H1 (cell line): ENCODE measurements around the gene CLEC2A. TPM values are rescaled to one million over a fixed set of nuclear protein-coding genes. Genes with fewer than 3 reads are reported as not detected.

ENCODE experiments used
- CTCF ChIA-PET: fragments of 300-600 bp; sonication (Branson Sonifier 250); formaldehyde crosslinking; loops from one replicate; lab custom pipeline; 2021; ENCODE audit not compliant: partially characterized antibody; lab: Charles Lee
- POLR2A ChIA-PET: fragments of 300-600 bp; sonication (Branson Sonifier 250); formaldehyde crosslinking; loops from one replicate; lab custom pipeline; 2021; ENCODE audit warnings: inconsistent platforms; ENCODE audit not compliant: partially characterized antibody; lab: Charles Lee
- DNase-seq, 2 experiments: peaks; one replicate each; pipeline versions ENCODE4 v3.0.0 to v3.0.0-alpha.2; 2010 to 2022; ENCODE audit warnings: low spot score in 2 of 2, low read depth in 1 of 2, mixed read lengths in 1 of 2
- FAIRE-seq: peaks from 2 replicates; lab custom pipeline; 2011; peaks lifted over from hg19 to GRCh38; lab: Jason Lieb, UNC
- H2AFZ ChIP-seq: 2 replicates; pipeline ENCODE4 v1.8.1; 2012; ENCODE audit warnings: low read length, inconsistent platforms
- H2AK5ac ChIP-seq: 2 replicates; pipeline ENCODE4 v1.6.1; 2013; ENCODE audit warnings: low read depth, low read length
- H2BK120ac ChIP-seq: replicated peaks from 2 replicates; pipeline ENCODE3; 2013; ENCODE audit warnings: low read depth, low read length, inconsistent platforms
- H2BK12ac ChIP-seq: 2 replicates; pipeline ENCODE4 v1.6.1; 2013; ENCODE audit warnings: low read depth, low read length
- H2BK15ac ChIP-seq: 2 replicates; pipeline ENCODE4 v1.6.1; 2013; ENCODE audit warnings: low read length
- H2BK20ac ChIP-seq: 2 replicates; pipeline ENCODE4 v1.6.1; 2013; ENCODE audit warnings: low read length
- H2BK5ac ChIP-seq: 2 replicates; pipeline ENCODE4 v1.6.1; 2013; ENCODE audit warnings: low read depth, low read length
- H3K14ac ChIP-seq: 2 replicates; pipeline ENCODE4 v1.6.1; 2013; ENCODE audit warnings: inconsistent platforms; ENCODE audit not compliant: insufficient read length
- H3K18ac ChIP-seq: 2 replicates; pipeline ENCODE4 v1.6.1; 2013; ENCODE audit warnings: low read length; ENCODE audit errors: extremely low read depth
- H3K23ac ChIP-seq: 2 replicates; pipeline ENCODE4 v1.6.1; 2013; ENCODE audit warnings: inconsistent platforms; ENCODE audit not compliant: insufficient read length
- H3K23me2 ChIP-seq: 2 replicates; pipeline ENCODE4 v1.6.1; 2013; ENCODE audit warnings: low read depth, low read length
- H3K27ac ChIP-seq: 2 replicates; pipeline ENCODE4 v1.6.1; 2011; ENCODE audit warnings: low read depth, low read length, inconsistent platforms
- H3K27me3 ChIP-seq, 4 experiments: replicated peaks in 1 of 4; 1 replicate in 1 of 4; 2 replicates in 3 of 4; pipeline versions ENCODE4 v1.6.1 to v1.8.1; 2011 to 2013; ENCODE audit warnings: low read length in 3 of 4, mild to moderate bottlenecking in 3 of 4, inconsistent platforms in 2 of 4, mixed read lengths in 2 of 4, moderate library complexity in 1 of 4; ENCODE audit not compliant: control insufficient read depth in 3 of 4, insufficient read depth in 3 of 4; ENCODE audit errors: extremely low read depth in 1 of 4
- H3K36me3 ChIP-seq, 4 experiments: 2 replicates each; pipeline versions ENCODE4 v1.6.1 to v1.8.1; 2011 to 2013; ENCODE audit warnings: mild to moderate bottlenecking in 4 of 4, low read length in 3 of 4, moderate library complexity in 2 of 4, control low read depth in 1 of 4, inconsistent platforms in 1 of 4; ENCODE audit not compliant: insufficient read depth in 4 of 4, control insufficient read depth in 2 of 4
- H3K4ac ChIP-seq: replicated peaks from 2 replicates; pipeline ENCODE3; 2013; ENCODE audit warnings: low read length, low read depth, mixed read lengths, inconsistent platforms; ENCODE audit not compliant: insufficient read length
- H3K4me1 ChIP-seq, 4 experiments: replicated peaks in 1 of 4; 1 replicate in 1 of 4; 2 replicates in 3 of 4; pipeline versions ENCODE4 v1.6.1 to v1.8.1; 2011 to 2013; ENCODE audit warnings: low read length in 3 of 4, inconsistent platforms in 2 of 4, mixed read lengths in 1 of 4; ENCODE audit not compliant: insufficient read depth in 4 of 4, control insufficient read depth in 3 of 4
- H3K4me2 ChIP-seq, 2 experiments: 2 replicates each; pipeline versions ENCODE4 v1.6.1 to v1.8.1; 2011 to 2013; ENCODE audit warnings: low read depth in 2 of 2, low read length in 2 of 2, control low read depth in 1 of 2, inconsistent platforms in 1 of 2, mild to moderate bottlenecking in 1 of 2; ENCODE audit not compliant: insufficient read depth in 1 of 2
- H3K4me3 ChIP-seq, 4 experiments: fragments of 200-600, 300-600 bp in 1 of 4; sonication (generic), shearing (Covaris generic), sonication (Bioruptor Twin) in 1 of 4; 2 replicates each; pipeline versions ENCODE4 v1.5.1 to v1.8.1; 2011 to 2016; ENCODE audit warnings: low read length in 4 of 4, low read depth in 3 of 4, control low read depth in 2 of 4, inconsistent platforms in 2 of 4, mild to moderate bottlenecking in 2 of 4, mixed read lengths in 1 of 4, moderate library complexity in 1 of 4; ENCODE audit not compliant: insufficient read depth in 2 of 4; ENCODE audit errors: extremely low read depth in 1 of 4
- H3K56ac ChIP-seq: replicated peaks from 2 replicates; pipeline ENCODE3; 2013; ENCODE audit warnings: low read depth, mild to moderate bottlenecking, mixed read lengths, low read length, inconsistent platforms; ENCODE audit not compliant: insufficient read length
- H3K79me1 ChIP-seq: 2 replicates; pipeline ENCODE4 v1.6.1; 2013; ENCODE audit warnings: low read depth, low read length, control low read depth
- H3K79me2 ChIP-seq, 2 experiments: 2 replicates each; pipeline versions ENCODE4 v1.6.1 to v1.8.1; 2012 to 2013; ENCODE audit warnings: low read length in 2 of 2, mild to moderate bottlenecking in 2 of 2, inconsistent platforms in 1 of 2; ENCODE audit not compliant: insufficient read depth in 2 of 2, control insufficient read depth in 1 of 2
- H3K9ac ChIP-seq, 4 experiments: replicated peaks in 1 of 4; 1 replicate in 1 of 4; 2 replicates in 3 of 4; pipeline versions ENCODE4 v1.6.1 to v1.8.1; 2011 to 2013; ENCODE audit warnings: low read depth in 3 of 4, low read length in 3 of 4, control low read depth in 2 of 4, mild to moderate bottlenecking in 2 of 4, moderate library complexity in 2 of 4, inconsistent platforms in 1 of 4; ENCODE audit errors: extremely low read depth in 1 of 4
- H3K9me3 ChIP-seq, 2 experiments: 2 replicates each; pipeline versions ENCODE4 v1.6.1 to v1.8.1; 2012 to 2013; ENCODE audit warnings: mild to moderate bottlenecking in 2 of 2, moderate library complexity in 2 of 2, control low read depth in 1 of 2, inconsistent platforms in 1 of 2, low read depth in 1 of 2, low read length in 1 of 2, mixed read lengths in 1 of 2; ENCODE audit not compliant: insufficient read depth in 2 of 2
- H4K20me1 ChIP-seq, 2 experiments: replicated peaks in 1 of 2; 2 replicates each; pipeline versions ENCODE3 to v1.8.1; 2011 to 2013; ENCODE audit warnings: inconsistent platforms in 2 of 2, low read length in 2 of 2, mild to moderate bottlenecking in 1 of 2; ENCODE audit not compliant: insufficient read depth in 2 of 2, control insufficient read depth in 1 of 2
- H4K5ac ChIP-seq: 2 replicates; pipeline ENCODE4 v1.6.1; 2013; ENCODE audit warnings: low read length, low read depth, mixed read lengths, inconsistent platforms; ENCODE audit not compliant: insufficient read length
- H4K8ac ChIP-seq: 2 replicates; pipeline ENCODE4 v1.8.0; 2013; ENCODE audit warnings: mild to moderate bottlenecking, moderate library complexity, low read length, inconsistent platforms; ENCODE audit not compliant: insufficient read depth; ENCODE audit errors: extremely low read depth
- H4K91ac ChIP-seq: replicated peaks from 2 replicates; pipeline ENCODE3; 2013; ENCODE audit warnings: low read length, mixed read lengths, inconsistent platforms; ENCODE audit not compliant: insufficient read length
- HDAC6 ChIP-seq: IDR thresholded peaks from one replicate; pipeline ENCODE4 v1.7.1; 2012; ENCODE audit warnings: low read depth, mild to moderate bottlenecking, inconsistent platforms, low read length, moderate library complexity
- POLR2AphosphoS5 ChIP-seq: IDR thresholded peaks from 2 replicates; pipeline ENCODE4 v1.6.1; 2011; ENCODE audit warnings: low read depth, low read length
- WGBS, 2 experiments: shearing (Covaris generic) in 1 of 2; methylation state at CpG; one replicate each; pipeline versions ENCODE4 v1.1.6 to v1.1.7; 2013 to 2015; ENCODE audit warnings: low lambda C conversion rate in 2 of 2, mixed read lengths in 2 of 2, inconsistent platforms in 1 of 2, low coverage in 1 of 2, missing lambda C conversion rate in 1 of 2; ENCODE audit not compliant: insufficient replicate concordance in 2 of 2, insufficient coverage in 1 of 2, insufficient read length in 1 of 2; ENCODE audit errors: extremely low coverage in 1 of 2, missing lambda C conversion rate in 1 of 2; 5-methylcytosine and 5-hydroxymethylcytosine counted together
- polyA plus RNA-seq, 7 experiments: library from polyadenylated mRNA; depleted of rRNA in 3 of 7; stranded (reverse) in 5 of 7; unstranded in 2 of 7; fragments of >200 nt in 5 of 7; fragments of 200-250 nt in 2 of 7; gene quantifications; 1 replicate in 5 of 7; 2 replicates in 1 of 7; 4 replicates in 1 of 7; pipeline versions ENCODE4 v1.2.1 to v1.2.3, GENCODE V29; 2011 to 2013; ENCODE audit warnings: missing spikeins in 2 of 7, mixed read lengths in 2 of 7
- total RNA-seq: library from RNA; stranded (reverse); fragmentation: NEBNext Ultra II Directional; extraction: Animal tissue kit (Norgen Biotek cat#: 25700); gene quantifications from 2 replicates; pipeline ENCODE4 v1.2.1, GENCODE V29; 2021

CLEC2A gene
- total and polyA plus RNA-seq, 2 of the 8 experiments (the other 6 are each of a cell fraction or from before 2014, with no cell fraction given): 0.63 to 3.7 TPM

DNA sequence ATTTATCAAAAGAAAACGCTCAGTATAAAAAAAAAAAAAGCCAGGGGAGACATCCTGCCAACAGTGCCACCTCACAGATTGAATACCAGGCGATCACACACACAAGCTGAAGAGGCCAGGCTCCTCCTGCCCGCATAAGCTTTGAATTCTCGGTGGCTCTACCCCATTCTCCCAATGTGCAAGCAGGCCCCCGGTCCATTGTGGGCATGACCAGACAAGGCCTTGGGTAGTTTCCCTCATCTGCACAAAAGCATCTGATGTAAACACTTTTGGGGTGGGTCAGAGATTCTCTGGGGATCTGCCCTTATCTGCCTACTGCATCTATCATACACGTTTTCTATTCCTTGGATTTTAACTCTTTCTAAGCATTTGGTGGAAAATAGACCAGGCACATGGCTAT is 34.6 kb downstream of the CLEC2A start:
- no peak overlapping the region for H4K5ac ChIP-seq
- no peaks in the 10 kb centered on the region for H3K23me2 ChIP-seq
- no peak overlapping the region for H3K4me3 ChIP-seq
- POLR2A ChIA-PET: interaction anchor here (1.2 to 9.1 kb wide), 4 partner anchors 9 to 20 kb away, joined by 3 to 121 read pairs (median 10); no protein-coding TSS in a partner anchor
- H4K8ac ChIP-seq: no peak overlapping the region
- DNase-seq: no peak
- CTCF ChIA-PET: interaction anchor here (0.6 to 1.5 kb wide), 2 partner anchors 95 to 147 kb away, joined by 3 to 7 read pairs; no protein-coding TSS in a partner anchor
- 81% methylated on average over 6 of the region's 6 CpGs; no CpG with 5 or more reads in 1 of the 2 experiments for WGBS, 2 experiments
- peaks cover 0 to 3% of the 10 kb centered on the region in 2 experiments for H4K20me1 ChIP-seq
- H3K36me3 ChIP-seq: peaks cover 0 to 23% (median 5%) of the 10 kb centered on the region in 4 experiments; a peak in 5 of 8 replicates
- H3K4me2 ChIP-seq: no peak overlapping the region
- FAIRE-seq: no peak
- H3K27me3 ChIP-seq: no peaks in the 10 kb centered on the region
- peaks cover 0 to 15% (median 3%) of the 10 kb centered on the region in 4 experiments; a peak in 1 of 7 replicates for H3K4me1 ChIP-seq
- peaks cover 0 to 8% of the 10 kb centered on the region in 2 experiments; a peak in 2 of 4 replicates for H3K79me2 ChIP-seq
- H4K91ac ChIP-seq: no peak overlapping the region
- no peak overlapping the region for H3K14ac ChIP-seq
- H3K4ac ChIP-seq: no peak overlapping the region
- no peaks in the 10 kb centered on the region for H3K79me1 ChIP-seq
- H2AFZ ChIP-seq: no peak overlapping the region
- H2BK15ac ChIP-seq: no peak overlapping the region
- no peak overlapping the region for H3K9ac ChIP-seq
- no peak overlapping the region for H3K56ac ChIP-seq
- no peak overlapping the region for H2BK5ac ChIP-seq
- H2BK20ac ChIP-seq: no peak overlapping the region
- no peak overlapping the region for H2BK120ac ChIP-seq
- TF ChIP-seq HDAC6 (no peak), POLR2AphosphoS5 (0 out of 2 replicates have a peak, but pooled peaks have one; percentile 34)
- H2AK5ac ChIP-seq: no peak overlapping the region
- no peak overlapping the region for H3K23ac ChIP-seq
- H3K27ac ChIP-seq: no peak overlapping the region
- no peak overlapping the region for H2BK12ac ChIP-seq
- H3K9me3 ChIP-seq: no peaks in the 10 kb centered on the region
- no peak overlapping the region for H3K18ac ChIP-seq
